DND-41 (cell line): ENCODE measurements around the gene SNAP25.

Source experiments
- ATAC-seq: fragments of 200-7000 bp; cut with Tn5 transposase; 3 replicates; pipeline ENCODE4 v1.9.1; 2021; ENCODE audit warnings: low read depth; ENCODE audit not compliant: insufficient read depth
- DNase-seq: peaks from one replicate; pipeline ENCODE4 v3.0.0-alpha.2; 2020
- H2AFZ ChIP-seq: 2 replicates; pipeline ENCODE4 v1.6.0; 2012; ENCODE audit warnings: low read depth, low read length
- H3K27ac ChIP-seq: 2 replicates; pipeline ENCODE4 v1.5.1; 2012; ENCODE audit warnings: low read length, inconsistent platforms
- H3K27me3 ChIP-seq: fragments of 200-600 bp; sonication (generic); 2 replicates; pipeline ENCODE4 v1.6.0; 2012; ENCODE audit warnings: low read length, mild to moderate bottlenecking, inconsistent platforms; ENCODE audit not compliant: insufficient read depth, poor library complexity
- H3K36me3 ChIP-seq: 2 replicates; pipeline ENCODE4 v1.5.1; 2012; ENCODE audit warnings: low read length, inconsistent platforms; ENCODE audit not compliant: insufficient read depth
- H3K4me1 ChIP-seq: 2 replicates; pipeline ENCODE4 v1.5.1; 2012; ENCODE audit warnings: mild to moderate bottlenecking, low read length; ENCODE audit not compliant: insufficient read depth
- H3K4me2 ChIP-seq: 2 replicates; pipeline ENCODE4 v1.6.0; 2012; ENCODE audit warnings: mild to moderate bottlenecking, moderate library complexity, low read length, inconsistent platforms; ENCODE audit not compliant: insufficient read depth
- H3K4me3 ChIP-seq, 2 experiments: fragments of 200-600 bp in 1 of 2; shearing (Covaris generic) in 1 of 2; 2 replicates each; pipeline ENCODE4 v1.5.1; 2012 to 2016; ENCODE audit warnings: inconsistent platforms in 2 of 2, low read length in 2 of 2, mild to moderate bottlenecking in 2 of 2, low read depth in 1 of 2, moderate library complexity in 1 of 2
- H3K79me2 ChIP-seq: 2 replicates; pipeline ENCODE4 v1.6.0; 2012; ENCODE audit warnings: low read length, inconsistent platforms; ENCODE audit not compliant: insufficient read depth
- H3K9ac ChIP-seq: 2 replicates; pipeline ENCODE4 v1.6.0; 2012; ENCODE audit warnings: low read depth, mild to moderate bottlenecking, inconsistent platforms, low read length, moderate library complexity
- H3K9me3 ChIP-seq: 2 replicates; pipeline ENCODE4 v1.5.1; 2012; ENCODE audit warnings: low read length, moderate library complexity, mild to moderate bottlenecking, inconsistent platforms; ENCODE audit not compliant: insufficient read depth, severe bottlenecking
- H4K20me1 ChIP-seq: 2 replicates; pipeline ENCODE4 v1.6.0; 2012; ENCODE audit warnings: low read length; ENCODE audit not compliant: insufficient read depth
- CTCF ChIP-seq: IDR thresholded peaks from 2 replicates; pipeline ENCODE4 v1.5.1; 2012; ENCODE audit warnings: borderline replicate concordance, low read length, moderate library complexity, mild to moderate bottlenecking; ENCODE audit not compliant: poor library complexity, severe bottlenecking; ENCODE audit errors: extremely low read depth
- EZH2 ChIP-seq: IDR thresholded peaks from 3 replicates; pipeline ENCODE4 v1.6.1; 2012; ENCODE audit warnings: borderline replicate concordance, low read depth, mild to moderate bottlenecking, moderate library complexity, low read length, inconsistent platforms; ENCODE audit not compliant: severe bottlenecking

The SNAP25 gene

GRCh38 chr20:10306440-10307358 is 88.1 kb downstream of the SNAP25 start:
- Histone ChIP-seq H3K4me3 (no peak overlapping the region), H3K79me2 (no peaks in the 10 kb centered on the region), H2AFZ (no peak overlapping the region), H3K27me3 (no peaks in the 10 kb centered on the region), H3K9ac (no peak overlapping the region), H3K4me2 (no peak overlapping the region), H3K9me3 (no peaks in the 10 kb centered on the region), H3K36me3 (no peaks in the 10 kb centered on the region), H3K4me1 (peaks cover 7% of the 10 kb centered on the region; the same call in 1 of the 2 replicates), H4K20me1 (no peaks in the 10 kb centered on the region), H3K27ac (no peak overlapping the region)
- TF ChIP-seq EZH2 (no peak), CTCF (no peak)
- DNase-seq (no peak), ATAC-seq (peak; percentile 78)

GRCh38 chr20:10307359-10307735 is 88.7 kb downstream of the SNAP25 start:
- Histone ChIP-seq H3K27me3 (no peaks in the 10 kb centered on the region), H3K36me3 (no peaks in the 10 kb centered on the region), H3K27ac (no peak overlapping the region), H3K9me3 (no peaks in the 10 kb centered on the region), H3K79me2 (no peaks in the 10 kb centered on the region), H3K4me1 (peaks cover 7% of the 10 kb centered on the region; the same call in 1 of the 2 replicates), H3K4me3 (no peak overlapping the region), H3K4me2 (no peak overlapping the region), H2AFZ (no peak overlapping the region), H3K9ac (no peak overlapping the region), H4K20me1 (no peaks in the 10 kb centered on the region)
- ATAC-seq (no peak), DNase-seq (no peak)
- no peak for TF ChIP-seq EZH2

GRCh38 chr20:10308652-10309051 is 90.0 kb downstream of the SNAP25 start:
- Histone ChIP-seq H3K4me2 (no peak overlapping the region), H2AFZ (no peak overlapping the region), H3K9ac (no peak overlapping the region), H3K27me3 (no peaks in the 10 kb centered on the region), H3K79me2 (no peaks in the 10 kb centered on the region), H3K4me1 (peaks cover 7% of the 10 kb centered on the region; the same call in 1 of the 2 replicates), H3K4me3 (no peak overlapping the region), H3K27ac (no peak overlapping the region), H3K9me3 (no peaks in the 10 kb centered on the region), H3K36me3 (no peaks in the 10 kb centered on the region), H4K20me1 (no peaks in the 10 kb centered on the region)
- DNase-seq (no peak), ATAC-seq (no peak)
- no peak for TF ChIP-seq CTCF
- TF ChIP-seq EZH2: no peak

- H3K36me3 ChIP-seq: no peaks in the 10 kb centered on the region
- H3K4me2 ChIP-seq: no peak overlapping the region
- TF ChIP-seq EZH2: no peak
- no peak for TF ChIP-seq CTCF
- no peak overlapping the region for H2AFZ ChIP-seq
- H3K27ac ChIP-seq: no peak overlapping the region
- DNase-seq: no peak
- H3K79me2 ChIP-seq: no peaks in the 10 kb centered on the region
- H3K9me3 ChIP-seq: no peaks in the 10 kb centered on the region
- H3K27me3 ChIP-seq: no peaks in the 10 kb centered on the region
- peaks cover 7% of the 10 kb centered on the region; the same call in 1 of the 2 replicates for H3K4me1 ChIP-seq
- no peak for ATAC-seq
- no peaks in the 10 kb centered on the region for H4K20me1 ChIP-seq
- H3K4me3 ChIP-seq: no peak overlapping the region
- no peak overlapping the region for H3K9ac ChIP-seq
Measured at GRCh38 chr20:10309326-10309725, 90.7 kb downstream of the SNAP25 start.
